ENCODE measurements around the gene C22orf23.

Gene C22orf23

GRCh38 chr22:37929390-37929789 lies 24.0 kb downstream of the C22orf23 start:
- H3K4me3 ChIP-seq (ENCODE audit: low read length): no peak overlapping the region
- TF ChIP-seq CTCF (conservative IDR thresholded peaks at IDR 0.05; ENCODE audit: low read length): no peak

GRCh38 chr22:37927637-37927936 lies 25.8 kb downstream of the C22orf23 start:
- no peak overlapping the region for H3K4me3 ChIP-seq (ENCODE audit: low read length)
- no peak for TF ChIP-seq CTCF (conservative IDR thresholded peaks at IDR 0.05; ENCODE audit: low read length)
- no peak for DNase-seq (ENCODE audit: low read depth)

More at GRCh38 chr22:37929390-37929789, 24.0 kb downstream of the C22orf23 start:
- no peak for DNase-seq (ENCODE audit: low read depth)

- no peak overlapping the region for H3K4me3 ChIP-seq (ENCODE audit: low read length)
- DNase-seq (ENCODE audit: low read depth): no peak
- TF ChIP-seq CTCF (conservative IDR thresholded peaks at IDR 0.05; ENCODE audit: low read length): no peak
Observed at GRCh38 chr22:37926771-37927636, 26.4 kb downstream of the C22orf23 start.

GRCh38 chr22:37926358-37926757 lies 27.0 kb downstream of the C22orf23 start:
- no peak overlapping the region for H3K4me3 ChIP-seq (ENCODE audit: low read length)
- no peak for TF ChIP-seq CTCF (conservative IDR thresholded peaks at IDR 0.05; ENCODE audit: low read length)
- no peak for DNase-seq (ENCODE audit: low read depth)

GRCh38 chr22:37925767-37926166 lies 27.6 kb downstream of the C22orf23 start:
- H3K4me3 ChIP-seq (ENCODE audit: low read length): no peak overlapping the region
- no peak for DNase-seq (ENCODE audit: low read depth)
- no peak for TF ChIP-seq CTCF (conservative IDR thresholded peaks at IDR 0.05; ENCODE audit: low read length)

GRCh38 chr22:37925330-37925729 lies 28.1 kb downstream of the C22orf23 start:
- TF ChIP-seq CTCF (conservative IDR thresholded peaks at IDR 0.05; ENCODE audit: low read length): no peak
- DNase-seq (ENCODE audit: low read depth): no peak
- H3K4me3 ChIP-seq (ENCODE audit: low read length): no peak overlapping the region

- no peak for TF ChIP-seq CTCF (conservative IDR thresholded peaks at IDR 0.05; ENCODE audit: low read length)
- H3K4me3 ChIP-seq (ENCODE audit: low read length): no peak overlapping the region
- no peak for DNase-seq (ENCODE audit: low read depth)
Observed at GRCh38 chr22:37924386-37925065, 28.9 kb downstream of the C22orf23 start.
